Measurements from ENCODE around the gene AP5S1.

DNA sequence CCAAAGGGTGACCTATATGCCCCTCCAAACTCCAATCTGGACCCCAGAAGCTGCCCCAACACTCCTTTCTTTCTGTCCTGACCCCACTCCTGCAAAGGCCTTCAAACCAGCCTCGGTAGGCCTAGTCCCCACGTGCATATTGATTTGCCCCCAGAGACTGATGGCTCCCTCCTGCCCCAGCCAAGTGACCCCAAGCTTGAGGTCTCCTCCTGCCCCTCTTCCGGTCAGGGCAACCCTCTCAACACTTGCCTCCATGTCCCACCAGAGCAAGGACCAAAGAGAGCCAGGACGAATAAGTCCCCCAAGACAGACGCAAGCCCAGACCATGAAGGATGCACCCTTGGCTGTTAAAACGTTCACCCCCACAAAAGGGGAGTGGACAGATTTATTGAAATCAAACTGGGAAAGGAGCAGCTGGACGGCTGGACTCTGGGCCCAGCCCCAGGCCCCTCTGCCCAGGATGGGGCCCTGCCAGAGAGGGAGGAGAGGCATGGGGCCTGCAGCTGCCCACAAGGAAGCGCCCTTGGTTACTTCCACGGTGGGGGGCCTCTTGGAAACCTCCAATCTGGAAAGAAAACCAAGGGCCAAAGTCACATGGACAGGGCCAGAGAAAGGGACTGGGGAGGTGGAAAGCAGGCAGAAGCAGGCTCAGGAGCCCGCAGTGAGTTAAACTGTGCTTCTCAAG, 36.7 kb upstream of the AP5S1 start:
- no peak for TF ChIP-seq POLR2A (IDR thresholded peaks at IDR 0.05)
- TF ChIP-seq, protein P1, sequence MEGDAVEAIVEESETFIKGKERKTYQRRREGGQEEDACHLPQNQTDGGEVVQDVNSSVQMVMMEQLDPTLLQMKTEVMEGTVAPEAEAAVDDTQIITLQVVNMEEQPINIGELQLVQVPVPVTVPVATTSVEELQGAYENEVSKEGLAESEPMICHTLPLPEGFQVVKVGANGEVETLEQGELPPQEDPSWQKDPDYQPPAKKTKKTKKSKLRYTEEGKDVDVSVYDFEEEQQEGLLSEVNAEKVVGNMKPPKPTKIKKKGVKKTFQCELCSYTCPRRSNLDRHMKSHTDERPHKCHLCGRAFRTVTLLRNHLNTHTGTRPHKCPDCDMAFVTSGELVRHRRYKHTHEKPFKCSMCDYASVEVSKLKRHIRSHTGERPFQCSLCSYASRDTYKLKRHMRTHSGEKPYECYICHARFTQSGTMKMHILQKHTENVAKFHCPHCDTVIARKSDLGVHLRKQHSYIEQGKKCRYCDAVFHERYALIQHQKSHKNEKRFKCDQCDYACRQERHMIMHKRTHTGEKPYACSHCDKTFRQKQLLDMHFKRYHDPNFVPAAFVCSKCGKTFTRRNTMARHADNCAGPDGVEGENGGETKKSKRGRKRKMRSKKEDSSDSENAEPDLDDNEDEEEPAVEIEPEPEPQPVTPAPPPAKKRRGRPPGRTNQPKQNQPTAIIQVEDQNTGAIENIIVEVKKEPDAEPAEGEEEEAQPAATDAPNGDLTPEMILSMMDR (IDR thresholded peaks at IDR 0.05) = no peak

Data from uterus (tissue), 2 donors.